H1 (cell line): ENCODE results near the gene HMGN2. TPM values are rescaled to one million over a fixed set of nuclear protein-coding genes. Genes with fewer than 3 reads are reported as not detected.
A peak's percentile ranks its signal among the peaks of the same experiment; 100 is the strongest.

Source experiments
- BRCA1 ChIP-seq: IDR thresholded peaks from 2 replicates; pipeline ENCODE4 v1.6.1; 2012; ENCODE audit warnings: low read depth, low read length, improper control_type of control experiment
- CHD1 ChIP-seq: IDR thresholded peaks from 2 replicates; pipeline ENCODE4 v1.6.1; 2012; ENCODE audit warnings: low read depth, low read length, improper control_type of control experiment
- CREB1 ChIP-seq: IDR thresholded peaks from 2 replicates; pipeline ENCODE4 v1.6.1; 2012; ENCODE audit warnings: inconsistent platforms
- GABPA ChIP-seq: IDR thresholded peaks from 2 replicates; pipeline ENCODE4 v1.6.1; 2011; ENCODE audit warnings: mild to moderate bottlenecking, low read length, moderate library complexity, borderline replicate concordance; ENCODE audit not compliant: insufficient read depth
- HDAC2 ChIP-seq, 2 experiments: fragments of 300-600 bp in 1 of 2; sonication (generic) in 1 of 2; IDR thresholded peaks; 2 replicates each; pipeline ENCODE4 v1.6.1; 2011 to 2012; ENCODE audit warnings: low read depth in 2 of 2, low read length in 2 of 2, mild to moderate bottlenecking in 2 of 2, moderate library complexity in 2 of 2, borderline replicate concordance in 1 of 2, inconsistent platforms in 1 of 2
- KDM4A ChIP-seq: IDR thresholded peaks from one replicate; pipeline ENCODE4 v1.7.1; 2012; ENCODE audit warnings: low read depth, mild to moderate bottlenecking, moderate library complexity, low read length, inconsistent platforms; ENCODE audit not compliant: severe bottlenecking
- KDM5A ChIP-seq: fragments of 200-600 bp; IDR thresholded peaks from 2 replicates; pipeline ENCODE4 v1.7.1; 2012; ENCODE audit warnings: mild to moderate bottlenecking, low read length, inconsistent platforms, mixed read lengths
- RAD21 ChIP-seq, 2 experiments: IDR thresholded peaks in 1 of 2; conservative IDR thresholded peaks in 1 of 2; 2 replicates each; pipeline ENCODE4 v1.6.1; 2011; ENCODE audit warnings: low read depth in 2 of 2, low read length in 2 of 2, improper control_type of control experiment in 1 of 2, inconsistent platforms in 1 of 2, mild to moderate bottlenecking in 1 of 2, moderate library complexity in 1 of 2
- SIRT6 ChIP-seq: IDR thresholded peaks from one replicate; pipeline ENCODE4 v1.7.1; 2012; ENCODE audit warnings: low read length, inconsistent platforms
- TBP ChIP-seq: IDR thresholded peaks from 2 replicates; pipeline ENCODE4 v1.6.1; 2011; ENCODE audit warnings: low read depth, low read length, improper control_type of control experiment
- YY1 ChIP-seq: IDR thresholded peaks from 2 replicates; pipeline ENCODE4 v1.6.1; 2011; ENCODE audit warnings: low read depth, mild to moderate bottlenecking, low read length
- polyA plus RNA-seq, 7 experiments: library from polyadenylated mRNA; depleted of rRNA in 3 of 7; stranded (reverse) in 5 of 7; unstranded in 2 of 7; fragments of >200 nt in 5 of 7; fragments of 200-250 nt in 2 of 7; gene quantifications; 1 replicate in 5 of 7; 2 replicates in 1 of 7; 4 replicates in 1 of 7; pipeline versions ENCODE4 v1.2.1 to v1.2.3, GENCODE V29; 2011 to 2013; ENCODE audit warnings: missing spikeins in 2 of 7, mixed read lengths in 2 of 7
- total RNA-seq: library from RNA; stranded (reverse); fragmentation: NEBNext Ultra II Directional; extraction: Animal tissue kit (Norgen Biotek cat#: 25700); gene quantifications from 2 replicates; pipeline ENCODE4 v1.2.1, GENCODE V29; 2021
- TF ChIP-seq, protein P1 (sequence below): IDR thresholded peaks from 2 replicates; pipeline ENCODE4 v1.6.1; 2011; ENCODE audit warnings: low read depth, mild to moderate bottlenecking, low read length; ENCODE audit not compliant: insufficient read depth
- TF ChIP-seq, protein P2 (sequence below), 3 experiments: IDR thresholded peaks; 1 replicate in 2 of 3; 2 replicates in 1 of 3; pipeline versions ENCODE4 v1.5.1 to v1.6.1; 2011; ENCODE audit warnings: low read length in 3 of 3, mild to moderate bottlenecking in 3 of 3, inconsistent platforms in 2 of 3, low read depth in 1 of 3, moderate library complexity in 1 of 3; ENCODE audit not compliant: insufficient read depth in 1 of 3; ENCODE audit errors: control extremely low read depth in 1 of 3

Gene HMGN2
- total and polyA plus RNA-seq, 2 of the 8 experiments (the other 6 are each of a cell fraction or from before 2014, with no cell fraction given) = 254 to 453 TPM

DNA sequence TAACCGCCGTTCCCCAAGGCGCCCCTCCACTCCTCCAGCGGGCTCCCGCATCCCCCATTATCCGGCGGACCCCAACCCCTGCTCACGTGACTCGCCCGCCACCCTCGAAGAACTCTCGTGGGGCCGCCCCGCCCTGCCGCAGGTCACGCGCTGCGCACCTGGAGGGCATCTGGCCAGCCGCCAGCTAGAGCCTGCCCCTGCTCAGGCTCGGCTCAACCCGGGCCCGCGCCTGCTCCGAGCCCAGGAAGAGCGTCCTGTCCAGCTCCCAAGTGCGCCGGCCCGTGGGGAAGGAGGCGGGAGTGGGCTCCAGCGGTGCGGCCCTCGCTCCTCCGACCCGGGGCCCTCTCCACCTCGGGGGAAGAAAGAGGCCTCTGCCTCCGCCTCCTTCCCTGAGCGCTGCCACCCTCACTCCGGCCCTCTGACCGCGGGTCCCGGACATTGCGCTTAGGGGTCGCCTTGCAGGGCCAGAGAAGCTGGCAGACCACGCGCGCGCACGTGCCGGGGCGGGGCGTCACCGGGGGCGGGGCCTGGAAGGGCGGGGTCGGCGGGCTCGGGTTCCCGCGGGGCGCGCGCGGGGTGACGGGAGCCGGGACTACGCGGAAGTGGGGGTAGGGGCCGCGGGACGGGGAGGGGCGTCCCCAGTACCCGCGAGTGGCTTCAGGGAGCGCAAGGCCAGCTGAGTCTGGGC lies 28.4 kb downstream of the HMGN2 start (continued):
- TF ChIP-seq KDM4A (peak; percentile 47), GABPA (no peak), KDM5A (no peak), SIRT6 (no peak), CHD1 (no peak), RAD21 (IDR thresholded peaks at IDR 0.05 in 1 of 2, conservative IDR thresholded peaks at IDR 0.05 in 1 of 2; ENCODE audit: low read depth in 2 of 2, low read length in 2 of 2) (no peak), HDAC2 (IDR thresholded peaks at IDR 0.05; ENCODE audit: borderline replicate concordance in 1 of 2, low read depth in 2 of 2, low read length in 2 of 2) (no peak), YY1 (no peak), BRCA1 (no peak), TBP (peak; percentile 50; the same call in 1 of the 2 replicates), CREB1 (no peak)
- TF ChIP-seq, protein P1, sequence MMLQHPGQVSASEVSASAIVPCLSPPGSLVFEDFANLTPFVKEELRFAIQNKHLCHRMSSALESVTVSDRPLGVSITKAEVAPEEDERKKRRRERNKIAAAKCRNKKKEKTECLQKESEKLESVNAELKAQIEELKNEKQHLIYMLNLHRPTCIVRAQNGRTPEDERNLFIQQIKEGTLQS = no peak
- TF ChIP-seq, protein P2, sequence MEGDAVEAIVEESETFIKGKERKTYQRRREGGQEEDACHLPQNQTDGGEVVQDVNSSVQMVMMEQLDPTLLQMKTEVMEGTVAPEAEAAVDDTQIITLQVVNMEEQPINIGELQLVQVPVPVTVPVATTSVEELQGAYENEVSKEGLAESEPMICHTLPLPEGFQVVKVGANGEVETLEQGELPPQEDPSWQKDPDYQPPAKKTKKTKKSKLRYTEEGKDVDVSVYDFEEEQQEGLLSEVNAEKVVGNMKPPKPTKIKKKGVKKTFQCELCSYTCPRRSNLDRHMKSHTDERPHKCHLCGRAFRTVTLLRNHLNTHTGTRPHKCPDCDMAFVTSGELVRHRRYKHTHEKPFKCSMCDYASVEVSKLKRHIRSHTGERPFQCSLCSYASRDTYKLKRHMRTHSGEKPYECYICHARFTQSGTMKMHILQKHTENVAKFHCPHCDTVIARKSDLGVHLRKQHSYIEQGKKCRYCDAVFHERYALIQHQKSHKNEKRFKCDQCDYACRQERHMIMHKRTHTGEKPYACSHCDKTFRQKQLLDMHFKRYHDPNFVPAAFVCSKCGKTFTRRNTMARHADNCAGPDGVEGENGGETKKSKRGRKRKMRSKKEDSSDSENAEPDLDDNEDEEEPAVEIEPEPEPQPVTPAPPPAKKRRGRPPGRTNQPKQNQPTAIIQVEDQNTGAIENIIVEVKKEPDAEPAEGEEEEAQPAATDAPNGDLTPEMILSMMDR (IDR thresholded peaks at IDR 0.05; ENCODE audit: control extremely low read depth in 1 of 3, insufficient read depth in 1 of 3, low read depth in 1 of 3, low read length in 3 of 3) = no peak
